Daoy (cell line): ENCODE measurements around the gene GNAI3. TPM values are rescaled to one million over a fixed set of nuclear protein-coding genes. Genes with fewer than 3 reads are reported as not detected.

Experiments
- DNase-seq: peaks from one replicate; pipeline ENCODE4 v3.0.0-alpha.2; 2015; ENCODE audit warnings: low read depth
- total RNA-seq: library from RNA; depleted of rRNA; stranded (reverse); fragments of >200 nt; shearing (Covaris generic); gene quantifications from 2 replicates; pipeline ENCODE4 v1.2.3, GENCODE V29; 2014; rRNA removed

GNAI3 gene
- total RNA-seq, result 24.1 and 24.6 TPM in 2 replicates

DNA sequence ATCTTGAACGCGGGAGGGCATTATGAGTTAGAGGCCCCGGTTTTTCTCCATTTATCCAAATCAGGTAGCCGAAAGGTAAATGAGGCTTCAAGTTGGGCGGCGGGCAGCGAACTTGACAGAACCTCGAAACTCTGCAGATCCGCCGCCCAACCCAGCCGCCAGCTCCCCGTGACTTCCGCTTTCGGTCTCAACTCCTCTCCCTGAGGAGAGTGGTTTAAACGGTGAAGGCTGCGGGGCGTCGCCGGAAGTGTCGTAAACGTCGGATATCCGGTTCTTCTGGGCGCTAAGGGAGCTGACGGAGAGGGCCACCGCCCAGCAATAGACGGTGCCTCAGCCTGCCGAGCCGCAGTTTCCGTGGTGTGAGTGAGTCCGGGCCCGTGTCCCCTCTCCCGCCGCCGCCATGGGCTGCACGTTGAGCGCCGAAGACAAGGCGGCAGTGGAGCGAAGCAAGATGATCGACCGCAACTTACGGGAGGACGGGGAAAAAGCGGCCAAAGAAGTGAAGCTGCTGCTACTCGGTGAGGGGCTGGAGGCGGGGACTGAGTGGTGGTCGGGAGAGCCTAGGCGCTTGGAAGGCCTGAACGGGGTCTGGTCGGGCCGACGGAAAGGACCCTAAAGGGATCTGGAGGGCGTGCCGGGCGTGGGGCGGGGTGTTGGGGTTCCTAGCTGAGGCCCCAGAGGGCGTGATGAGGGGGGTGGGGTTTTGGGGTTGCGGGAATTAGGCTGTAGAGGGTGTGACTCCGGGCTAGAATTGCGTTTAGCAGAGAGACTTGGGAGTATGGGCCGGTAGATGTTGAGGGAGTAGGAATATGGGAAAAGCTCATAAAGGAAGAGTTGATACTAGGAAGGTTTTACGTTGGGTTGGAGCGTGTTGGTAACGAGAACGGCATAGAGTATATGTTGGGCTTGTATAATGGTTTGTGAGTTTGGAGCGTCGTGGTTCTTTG, at the start of gene GNAI3:
GNAI3 (plus strand) TSS at position 295 of the 947 bp plus-strand sequence; CDS start at position 401, 106 bp downstream.
- peak; percentile 99 for DNase-seq

DNA sequence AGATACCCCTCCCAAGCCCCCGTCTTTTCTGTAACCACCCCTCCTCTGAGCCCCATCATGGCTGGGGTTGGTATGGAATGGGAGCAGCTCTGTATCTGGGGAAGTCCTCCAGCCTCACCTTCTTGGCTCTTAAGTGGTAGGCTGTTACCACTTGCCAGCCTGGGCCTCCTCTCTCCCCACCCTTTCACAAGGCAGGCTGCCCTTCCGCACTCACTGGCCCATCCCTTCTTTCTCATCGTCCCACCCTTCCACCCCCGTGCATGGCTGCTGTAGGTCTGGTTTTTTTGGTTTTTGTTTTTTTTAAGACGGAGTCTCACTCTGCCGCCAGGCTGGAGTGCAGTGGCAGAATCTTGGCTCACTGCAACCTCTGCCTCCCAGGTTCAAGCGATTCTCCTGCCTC, 49.3 kb upstream of the GNAI3 start:
- DNase-seq, result no peak

DNA sequence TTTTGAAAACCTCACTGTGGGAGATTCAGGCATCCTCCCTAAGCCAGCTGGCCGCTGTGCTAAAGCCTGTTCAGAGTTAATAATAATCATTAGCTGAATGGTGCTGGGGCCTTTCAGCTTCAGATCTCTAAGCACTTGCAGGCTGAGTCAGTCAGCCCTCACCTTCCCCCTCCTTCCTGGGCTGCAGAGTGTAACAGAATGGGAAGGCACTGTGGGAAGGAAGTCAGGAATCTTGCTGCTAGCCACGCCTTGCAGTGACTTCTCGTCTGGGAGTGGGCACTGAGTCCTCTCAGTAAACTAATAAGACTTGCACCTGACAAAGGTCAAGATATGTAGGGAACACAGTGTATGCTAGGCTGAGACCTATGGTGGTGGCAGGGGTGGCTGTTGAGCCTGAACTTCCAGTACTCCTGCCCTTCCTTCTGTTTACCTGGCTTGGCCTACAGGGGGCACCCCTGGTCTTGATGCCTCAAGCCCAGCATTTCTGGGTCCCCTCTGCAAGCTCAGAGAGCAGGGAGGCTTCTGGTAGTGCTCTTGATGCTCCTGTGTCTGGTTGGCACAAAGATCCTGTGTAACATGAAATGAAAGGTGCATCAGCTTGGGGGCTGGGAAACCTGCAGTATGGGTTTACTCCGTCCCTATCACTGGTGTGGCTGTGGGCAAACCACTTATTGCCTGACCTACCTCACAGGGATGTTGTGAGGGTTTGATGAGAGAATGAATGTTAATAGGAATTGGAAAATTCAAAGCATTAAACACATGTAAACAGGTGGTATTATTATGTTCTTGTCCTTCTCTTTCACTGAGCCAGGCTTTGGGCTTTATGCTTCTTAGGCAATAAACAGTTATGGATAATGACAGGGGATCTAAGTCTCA, 48.5 kb upstream of the GNAI3 start:
- DNase-seq, result peak; percentile 53

DNA sequence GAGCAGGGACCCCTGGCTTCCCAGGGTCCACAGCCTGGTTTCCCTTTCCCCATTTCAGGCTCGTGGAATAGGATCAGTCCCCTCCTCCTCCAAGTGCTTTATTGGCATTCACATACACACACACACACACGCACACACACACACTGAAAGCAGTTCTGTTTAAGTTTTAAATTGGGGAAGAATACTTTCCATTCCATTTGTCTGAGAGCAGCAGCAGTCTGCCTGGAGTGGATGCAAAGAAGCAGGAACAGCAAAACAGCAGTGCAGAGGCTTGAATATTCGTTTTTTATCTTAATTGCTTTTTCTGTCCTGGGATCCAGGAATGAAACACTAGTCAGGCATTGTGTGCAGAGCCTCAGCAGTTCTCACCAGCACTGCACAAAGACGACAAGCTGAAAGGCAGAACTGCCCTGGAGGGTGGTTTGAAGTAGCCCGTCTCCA, 47.5 kb upstream of the GNAI3 start:
- DNase-seq, result no peak

DNA sequence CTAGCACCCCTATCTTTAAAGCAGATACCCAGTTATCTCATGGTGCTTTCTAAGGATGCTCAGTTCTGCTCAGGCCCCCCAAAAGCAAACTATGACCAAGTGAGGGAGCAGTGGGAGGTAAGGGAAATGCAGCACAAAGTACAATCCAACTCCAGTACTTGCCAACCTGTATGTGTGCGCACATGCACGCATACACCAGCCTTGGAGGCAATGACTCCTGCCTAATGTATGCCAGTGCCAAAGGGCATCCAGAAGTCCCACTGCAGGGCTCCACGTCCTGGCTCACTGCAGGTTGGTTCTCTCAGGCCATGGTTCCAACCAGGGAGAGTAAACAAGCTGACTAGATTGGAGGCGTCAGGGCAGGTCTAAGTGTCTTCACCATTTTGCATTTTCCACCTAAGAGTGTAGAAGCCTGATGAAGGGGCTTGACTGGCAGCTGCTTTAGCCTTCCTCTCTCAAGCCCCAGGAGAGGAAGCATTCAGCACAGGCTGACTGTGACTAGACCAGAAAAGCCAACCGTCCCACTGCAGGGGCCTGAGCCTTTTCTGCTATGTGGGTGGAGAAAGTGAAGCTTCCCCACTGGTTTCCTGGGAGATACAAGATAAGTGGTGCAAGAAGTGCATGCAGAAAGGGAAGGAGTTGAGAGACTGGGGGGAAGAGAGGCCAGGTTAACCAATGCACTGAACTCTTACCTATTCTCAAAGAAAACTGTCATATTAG, 46.6 kb upstream of the GNAI3 start:
- no peak for DNase-seq

DNA sequence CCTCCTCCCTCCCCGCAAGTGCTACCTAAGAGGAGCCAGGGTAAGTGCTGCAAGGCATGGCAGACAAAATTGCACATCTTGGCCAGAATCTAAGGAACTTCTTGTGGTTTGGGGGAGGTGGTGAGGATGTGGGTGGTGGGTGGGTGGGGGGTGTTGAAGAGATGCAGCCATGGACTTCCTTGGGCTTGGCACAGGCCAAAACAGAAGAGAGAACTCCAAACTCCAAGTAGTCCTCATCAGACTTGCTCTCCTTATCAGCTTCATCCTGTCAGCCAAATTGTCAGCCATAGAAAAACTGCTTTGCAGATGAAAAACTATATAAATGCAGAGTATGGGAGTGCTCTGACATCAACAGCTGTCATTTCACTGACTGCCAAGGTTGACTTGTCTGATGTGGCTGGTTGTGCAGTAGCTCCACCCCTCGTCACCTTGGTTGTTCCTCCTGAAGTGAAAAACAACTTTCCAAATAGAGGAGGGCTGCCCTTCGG, 46.0 kb upstream of the GNAI3 start:
- no peak for DNase-seq

DNA sequence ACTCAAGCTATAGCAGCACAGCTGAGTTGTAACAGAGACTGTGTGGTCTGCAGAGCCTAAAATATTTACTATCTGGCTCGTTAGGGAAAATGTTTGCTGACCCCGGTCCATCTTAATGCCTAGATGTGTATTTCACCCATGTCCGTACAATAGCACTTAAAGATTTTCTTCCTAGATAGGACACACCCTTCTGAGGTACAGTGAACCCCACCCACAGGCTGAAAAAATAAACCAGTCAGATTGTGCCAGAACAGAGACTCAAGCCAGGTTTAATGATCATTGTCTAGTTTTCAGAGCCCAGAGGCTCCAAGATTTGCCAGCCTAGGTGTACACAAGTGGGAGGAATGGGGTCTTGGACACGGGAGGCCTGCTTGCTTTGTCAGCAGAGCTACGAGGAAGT, 44.5 kb upstream of the GNAI3 start:
- no peak for DNase-seq

DNA sequence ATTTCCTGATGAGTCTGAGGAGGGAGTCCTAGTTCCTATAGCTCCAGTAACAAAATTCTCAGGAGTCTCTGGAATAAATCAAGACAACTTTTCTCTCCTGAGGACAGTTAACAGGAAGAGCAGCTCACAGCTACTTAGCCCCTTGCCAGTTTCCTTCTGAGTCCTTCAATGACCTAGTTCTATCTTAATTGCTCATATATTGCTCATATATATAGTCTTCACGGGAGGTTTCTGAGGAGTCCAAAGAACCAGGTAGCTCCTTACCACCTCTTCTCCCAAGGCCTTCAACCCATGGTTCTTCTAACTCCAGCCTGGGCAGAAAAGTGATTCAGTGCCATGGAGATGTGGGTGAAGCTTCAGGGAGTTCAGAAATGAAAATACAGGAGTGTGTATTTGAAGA, 43.4 kb upstream of the GNAI3 start:
- DNase-seq, result no peak

DNA sequence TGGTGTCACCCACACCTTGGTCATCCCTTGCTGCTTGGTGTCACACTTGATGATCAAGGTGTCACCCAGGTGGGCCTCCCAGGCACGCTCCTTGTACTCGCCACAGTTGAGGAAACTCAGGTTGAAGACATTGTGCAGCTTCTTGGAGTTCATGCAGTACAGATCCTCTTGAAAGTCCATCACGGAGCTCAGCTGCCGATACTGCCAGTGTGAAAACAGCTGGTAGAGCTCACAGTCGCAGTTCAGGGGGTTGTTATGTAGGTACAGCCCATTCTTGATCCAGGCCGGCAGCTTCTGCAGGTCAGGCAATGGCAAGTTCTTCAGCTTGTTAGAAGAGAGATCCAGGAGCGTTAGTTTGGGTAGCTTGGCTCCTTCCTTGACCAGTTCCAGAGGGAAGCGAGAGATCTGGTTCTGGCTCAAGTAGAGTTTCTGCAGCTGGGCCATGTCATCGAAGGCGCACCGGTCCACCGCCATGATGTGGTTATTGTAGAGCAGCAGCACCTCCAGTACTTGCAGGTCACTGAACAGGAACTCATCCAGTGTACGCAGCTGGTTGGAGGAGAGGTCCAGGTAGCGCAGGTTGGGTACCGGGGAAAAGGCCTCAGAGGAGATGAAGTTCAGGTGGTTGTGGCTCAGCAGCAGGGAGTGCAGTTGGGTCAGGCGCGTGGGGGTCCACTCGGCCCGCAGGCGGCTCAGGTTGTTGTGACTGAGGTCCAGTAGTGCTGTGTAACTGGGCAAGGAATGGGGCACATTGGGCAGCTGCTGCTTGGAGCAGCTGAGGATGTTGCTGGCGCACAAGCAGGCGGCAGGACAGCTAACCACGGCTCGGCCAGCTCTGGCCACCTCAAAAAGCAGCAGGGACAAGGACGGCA, 40.2 kb upstream of the GNAI3 start:
- DNase-seq, result no peak

DNA sequence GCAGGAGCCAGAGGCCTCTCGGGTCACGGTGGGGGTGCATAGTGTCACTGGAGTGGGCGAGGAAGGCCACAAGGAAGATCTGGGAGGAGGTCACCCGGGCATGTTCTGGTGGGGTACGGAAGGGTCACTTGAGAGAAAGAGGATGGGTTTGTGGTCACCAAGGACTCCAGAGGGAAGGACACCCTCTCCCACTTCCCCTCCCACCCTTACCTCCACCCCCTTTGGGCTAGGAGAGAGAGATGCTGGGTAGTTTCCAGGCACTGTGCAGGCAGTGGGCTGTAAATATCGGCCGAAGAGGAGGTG, 39.6 kb upstream of the GNAI3 start:
- DNase-seq, result no peak

DNA sequence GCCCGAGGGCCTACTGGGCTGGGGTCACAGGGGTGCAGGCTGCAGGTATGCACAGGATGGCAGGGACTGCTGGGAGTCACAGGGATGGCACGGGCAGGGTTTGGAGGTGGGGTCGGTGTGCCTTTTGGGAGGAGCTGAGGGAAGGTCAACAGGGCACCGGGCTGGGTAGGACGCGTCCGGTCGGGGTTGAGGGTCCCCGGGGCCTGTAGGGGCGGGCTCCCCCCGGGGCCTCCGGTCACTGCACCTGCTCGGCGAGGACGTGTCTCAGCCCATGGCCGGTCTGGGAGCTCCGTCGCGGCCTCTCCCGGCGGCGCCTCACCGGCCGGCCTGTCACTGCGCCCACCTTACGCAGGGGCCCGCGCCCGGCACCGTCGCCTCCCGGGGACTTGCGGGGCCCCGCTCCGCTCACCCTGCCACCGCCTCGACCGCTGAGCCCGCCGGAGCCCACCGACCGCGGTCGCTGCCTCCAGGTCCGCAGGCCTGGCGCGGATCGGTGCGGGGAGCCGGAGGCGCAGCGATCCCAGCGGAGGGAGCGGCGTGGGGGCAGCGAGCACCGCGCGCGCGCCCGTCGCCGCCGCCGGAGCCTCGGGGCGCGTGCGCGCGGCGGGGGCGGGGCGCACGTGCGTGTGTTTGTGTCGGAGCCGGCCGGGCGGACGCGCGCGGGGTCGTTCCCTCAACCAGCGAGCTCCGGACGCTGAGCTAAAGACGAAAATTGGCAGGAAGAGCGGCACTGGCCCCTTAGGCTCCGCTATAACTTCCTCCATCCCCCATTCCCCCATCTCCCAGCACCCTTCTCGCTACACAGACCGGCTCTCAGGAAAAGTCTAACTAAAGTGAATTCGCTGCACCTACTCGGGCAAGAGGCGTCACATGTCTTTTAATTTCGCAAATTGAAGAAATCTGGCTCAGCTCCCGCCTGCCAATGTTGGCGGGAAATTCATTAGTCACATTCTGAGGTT, 39.0 kb upstream of the GNAI3 start, which contains the start of gene AMIGO1:
AMIGO1 (minus strand) TSS at position 552 of the 959 bp plus-strand sequence. CDS start 815 bp downstream, outside the sequence.
- peak; percentile 81 for DNase-seq

DNA sequence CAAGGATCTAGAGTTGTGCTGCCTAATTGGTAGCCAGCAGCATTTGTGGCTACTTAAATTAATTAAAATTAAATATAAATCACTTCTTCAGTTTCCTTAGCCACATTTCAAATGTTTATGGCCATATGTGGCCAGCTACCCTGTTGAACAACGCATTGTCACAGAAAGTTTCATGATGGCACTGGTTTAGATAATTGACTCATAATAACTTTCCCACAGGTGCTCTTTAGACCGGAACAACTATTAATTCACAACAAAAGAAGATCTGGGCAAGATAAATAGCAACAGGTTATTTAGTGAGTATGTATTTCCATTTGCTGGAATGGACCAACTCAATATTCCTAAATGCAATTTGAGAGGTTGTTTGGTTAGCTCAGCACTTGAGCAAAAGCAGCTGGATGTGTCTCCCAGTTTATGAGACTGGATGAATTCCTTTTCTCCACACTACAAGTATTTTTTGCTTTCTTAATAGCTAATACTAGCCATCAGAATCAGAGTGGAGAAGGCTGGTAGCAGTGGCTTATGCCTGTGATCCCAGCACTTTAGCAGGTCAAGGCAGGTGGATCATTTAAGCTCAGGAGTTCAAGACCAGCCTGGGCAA, 35.2 kb upstream of the GNAI3 start:
- no peak for DNase-seq

DNA sequence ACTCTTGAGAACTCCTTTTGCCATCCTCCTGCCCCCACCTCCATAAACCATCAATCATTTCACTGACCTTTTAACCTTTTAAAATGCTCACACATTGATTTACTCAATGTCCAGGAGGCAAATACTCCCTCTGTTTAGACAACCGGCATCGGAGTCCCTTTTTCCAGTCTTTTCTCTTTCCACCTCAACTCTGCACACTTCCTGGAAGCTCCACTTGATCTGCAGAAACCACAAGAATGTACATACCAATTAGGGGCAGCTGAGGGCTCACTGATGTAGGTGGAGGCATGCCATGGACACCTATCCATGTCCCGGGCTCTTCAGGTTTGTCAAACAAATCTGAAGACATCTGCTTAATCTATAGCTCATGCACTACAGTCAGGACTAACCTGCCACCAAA, 33.6 kb upstream of the GNAI3 start:
- DNase-seq, result no peak

DNA sequence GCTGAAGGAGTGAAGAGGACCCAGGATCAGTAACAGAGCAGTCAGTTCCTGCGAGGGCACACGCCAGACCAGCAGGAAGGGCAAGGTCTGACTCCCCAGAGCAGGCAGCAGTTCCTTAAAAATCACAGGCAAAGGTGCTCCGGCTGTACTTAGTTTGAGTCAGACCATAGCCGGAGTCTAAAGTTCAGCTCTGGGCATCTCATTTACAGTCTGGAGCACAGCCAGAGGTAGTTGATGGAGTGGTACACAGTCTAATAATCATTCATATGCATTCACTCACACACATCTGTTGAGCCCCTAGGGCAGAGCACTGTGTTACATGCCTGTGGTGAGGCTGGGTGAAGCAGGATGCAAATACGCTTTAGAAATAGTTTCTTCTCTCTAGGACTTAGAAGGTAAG, 31.5 kb upstream of the GNAI3 start:
- DNase-seq, result peak; percentile 33

DNA sequence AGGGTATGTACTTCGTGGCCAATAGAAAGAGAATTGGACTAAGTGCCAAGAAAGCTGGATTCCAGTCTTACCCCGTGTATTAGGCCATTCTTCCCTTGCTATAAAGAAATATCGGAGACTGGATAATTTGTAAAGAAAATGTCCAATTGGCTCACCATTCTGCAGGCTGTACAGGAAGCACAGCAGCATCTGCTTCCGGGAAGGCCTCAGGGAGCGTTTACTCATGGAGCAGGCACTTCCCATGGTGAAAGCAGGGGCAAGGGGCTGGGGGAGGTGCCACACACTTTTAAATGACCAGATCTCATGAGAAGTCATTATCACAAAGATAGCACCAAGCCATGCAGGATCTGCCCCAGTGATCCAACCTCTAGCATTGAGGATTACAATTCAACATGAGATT, 31.1 kb upstream of the GNAI3 start:
- DNase-seq, result no peak

DNA sequence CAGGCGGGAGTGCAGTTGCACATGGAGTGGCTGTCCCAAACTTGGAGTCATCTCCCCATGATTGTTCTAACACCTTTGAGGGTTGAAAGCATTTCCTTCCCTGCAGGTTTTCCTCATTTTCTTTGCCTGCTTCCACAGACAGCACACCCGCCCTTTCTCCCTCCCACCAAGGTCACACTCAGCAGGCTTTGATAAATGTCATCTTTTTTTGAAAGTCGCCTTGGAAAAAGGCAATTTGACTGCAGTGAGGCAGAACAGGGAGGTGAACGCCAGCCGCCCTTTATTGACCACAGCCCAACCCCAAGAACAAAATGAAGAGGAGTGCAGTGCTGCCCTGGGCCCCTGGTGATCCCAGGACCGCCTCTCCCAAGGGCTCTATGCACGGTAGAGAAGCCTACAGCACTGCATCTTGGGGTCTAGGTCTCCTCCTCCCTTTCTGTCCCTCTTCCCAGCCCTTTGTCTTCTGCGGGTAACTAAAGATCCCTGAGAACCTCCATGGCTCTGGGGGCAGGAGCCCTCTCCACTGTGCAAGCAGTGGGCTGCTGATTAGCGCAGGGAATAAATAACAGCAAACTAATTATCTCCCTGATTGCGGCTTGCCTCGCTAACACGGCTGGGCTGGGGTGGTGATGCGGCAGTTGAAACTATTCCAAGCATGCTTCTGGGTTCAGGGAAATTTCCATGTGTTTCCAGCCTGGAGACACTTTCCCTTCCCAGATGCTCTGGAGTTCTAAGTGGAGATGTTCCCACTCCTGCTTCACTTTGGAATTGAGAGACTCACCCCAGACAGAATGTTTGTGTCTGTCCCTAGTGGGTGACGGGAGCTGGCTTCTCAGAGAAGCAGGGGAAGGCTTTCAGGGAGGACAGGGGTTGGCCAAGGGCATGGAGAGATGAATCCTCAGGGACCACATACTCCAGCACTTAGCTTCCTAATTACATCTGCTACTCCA, 27.1 kb upstream of the GNAI3 start:
- no peak for DNase-seq

DNA sequence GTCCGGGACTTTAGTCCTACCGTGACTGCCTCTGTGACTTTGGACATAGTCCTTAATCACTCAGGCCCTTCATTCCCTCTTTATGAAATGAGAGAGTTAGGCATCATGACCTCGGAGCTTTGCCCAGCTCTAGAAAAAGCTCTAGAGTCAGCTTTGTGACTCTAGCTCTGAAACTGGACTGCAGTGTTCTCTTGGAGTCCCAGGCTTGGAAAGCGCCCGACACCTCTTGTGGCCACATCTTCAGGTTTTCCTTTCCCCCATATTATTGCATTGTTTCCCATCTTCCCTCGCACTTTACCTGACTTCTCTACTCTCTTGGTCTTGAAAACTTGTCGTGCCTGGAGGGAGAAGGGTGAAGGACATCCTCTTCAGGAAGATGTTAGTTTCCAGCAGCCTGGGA, 26.4 kb upstream of the GNAI3 start:
- no peak for DNase-seq

DNA sequence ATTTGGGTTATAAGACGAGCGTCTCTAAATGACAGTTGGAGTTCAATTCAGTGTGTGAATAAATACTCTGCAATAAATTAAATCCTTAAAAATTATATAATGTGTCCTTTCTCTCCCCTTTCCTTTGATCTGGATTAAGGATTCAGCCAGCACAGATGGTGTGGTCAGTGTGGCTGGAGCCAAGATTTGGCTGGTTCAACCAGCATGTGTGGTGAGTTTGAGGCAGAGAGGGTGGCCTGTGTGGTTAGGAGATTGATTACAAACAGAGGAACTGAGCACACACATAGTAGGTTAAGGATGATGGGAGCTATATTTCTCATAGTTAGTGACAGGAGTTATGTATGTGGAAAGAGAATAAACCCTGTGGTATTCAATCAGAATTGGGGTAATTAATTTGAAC, 24.7 kb upstream of the GNAI3 start:
- DNase-seq, result no peak
